SU-DHL-6 (cell line): ENCODE measurements around the gene UHRF1.

Experiments
- CTCF ChIP-seq: fragments of 200-600 bp; sonication (generic); IDR thresholded peaks from one replicate; pipeline ENCODE4 v1.5.1; 2017; ENCODE audit warnings: antibody characterized with exemption, mild to moderate bottlenecking, low read length, moderate library complexity; ENCODE audit not compliant: insufficient read depth, poor library complexity, severe bottlenecking
- EZH2phosphoT487 ChIP-seq: fragments of 200-600 bp; sonication (generic), shearing (Covaris generic); conservative IDR thresholded peaks from 2 replicates; pipeline ENCODE4 v1.6.1; 2018; ENCODE audit warnings: mild to moderate bottlenecking, antibody characterized with exemption, low read length, moderate library complexity, mixed read lengths

DNA sequence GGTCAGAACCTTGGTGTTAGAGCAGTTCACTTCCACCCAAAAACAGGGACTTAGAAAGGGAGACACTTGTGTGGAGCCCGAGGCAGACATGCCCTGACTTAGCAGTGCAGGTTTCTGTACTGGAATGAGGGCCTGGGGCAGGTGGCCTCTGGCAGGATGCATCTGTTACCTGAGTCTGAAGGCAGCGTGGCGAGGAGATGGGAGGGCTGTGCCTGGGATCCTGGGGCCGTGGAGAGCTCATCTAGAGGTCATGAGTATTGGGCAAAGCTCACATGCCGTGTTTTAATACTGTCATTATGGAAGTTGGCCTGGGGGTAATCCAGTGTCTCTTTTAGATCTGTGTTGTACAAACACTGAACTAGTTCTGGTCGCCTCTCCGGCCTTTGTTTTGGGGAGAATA lies 81.0 kb downstream of the UHRF1 start:
- TF ChIP-seq CTCF (no peak), EZH2phosphoT487 (no peak)
